Stimulated activated CD4-positive, alpha-beta T cell treated with anti-CD3 and anti-CD28 coated beads, Interleukin-1b, Interleukin-23, amount 100 ng/mL, for 24 hours (primary cell): ENCODE results near the gene ADAP1.

Experiments
- DNase-seq, 4 experiments: peaks; one replicate each; pipeline ENCODE4 v3.0.0-alpha.2; 2020; ENCODE audit warnings: low read depth in 4 of 4, low spot score in 1 of 4

Gene ADAP1

GRCh38 chr7:896346-897075, 58.0 kb downstream of the ADAP1 start:
- DNase-seq = no peak

DNA sequence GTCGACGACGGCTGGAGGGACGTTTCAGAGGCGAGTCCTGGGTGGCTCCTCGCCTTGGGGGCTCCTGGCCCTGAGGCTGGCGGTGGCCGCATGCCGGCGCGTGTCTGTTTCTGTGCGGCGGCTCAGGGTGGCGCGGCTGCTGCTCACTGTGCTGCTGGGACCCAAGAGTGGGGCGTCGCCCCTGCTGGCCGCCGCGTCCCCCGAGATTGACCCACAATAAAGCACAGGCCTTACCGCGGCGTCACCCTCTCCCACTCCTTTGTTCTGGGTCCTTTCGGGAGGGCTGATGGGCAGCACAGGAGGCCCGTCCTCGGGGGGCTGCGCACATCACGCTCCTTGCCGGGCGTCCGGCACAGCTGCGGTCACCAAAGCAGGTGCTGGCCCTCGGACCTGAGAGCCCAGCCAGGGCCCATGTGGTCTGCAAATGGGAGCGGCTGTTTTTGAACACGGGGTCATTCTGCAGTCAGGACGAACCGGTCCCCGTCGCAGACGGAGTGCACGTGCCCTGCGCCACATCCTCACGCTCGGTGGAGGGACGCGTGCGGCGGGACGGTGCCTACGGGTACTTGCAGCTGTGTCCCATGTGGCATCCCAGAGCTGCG, 58.9 kb downstream of the ADAP1 start:
- DNase-seq = no peak

DNA sequence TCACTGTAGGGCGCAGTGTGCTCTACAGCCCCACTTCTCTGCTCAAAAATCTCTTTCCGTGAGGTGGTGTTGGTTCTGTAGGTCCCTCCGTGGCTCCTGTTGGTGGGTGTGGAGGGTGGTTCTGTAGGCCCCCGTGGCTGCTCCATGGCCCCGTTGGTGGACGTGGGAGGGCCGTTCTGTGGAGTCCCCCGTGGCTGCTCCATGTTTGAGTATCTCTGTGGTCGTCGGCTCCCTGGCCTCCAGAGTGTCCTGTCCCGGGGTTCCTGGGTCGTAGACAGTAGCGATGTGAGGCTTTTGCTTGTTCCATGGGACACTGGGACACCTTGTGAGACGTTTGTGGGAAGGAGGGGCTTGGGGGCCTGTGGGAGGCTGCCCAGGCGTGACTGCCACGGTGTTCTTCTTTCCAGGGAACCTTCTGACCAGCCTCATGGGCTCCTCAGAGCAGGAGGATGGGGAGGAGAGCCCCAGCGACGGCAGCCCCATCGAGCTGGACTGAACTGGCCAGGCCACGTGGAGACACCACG, 59.5 kb downstream of the ADAP1 start:
- no peak for DNase-seq

DNA sequence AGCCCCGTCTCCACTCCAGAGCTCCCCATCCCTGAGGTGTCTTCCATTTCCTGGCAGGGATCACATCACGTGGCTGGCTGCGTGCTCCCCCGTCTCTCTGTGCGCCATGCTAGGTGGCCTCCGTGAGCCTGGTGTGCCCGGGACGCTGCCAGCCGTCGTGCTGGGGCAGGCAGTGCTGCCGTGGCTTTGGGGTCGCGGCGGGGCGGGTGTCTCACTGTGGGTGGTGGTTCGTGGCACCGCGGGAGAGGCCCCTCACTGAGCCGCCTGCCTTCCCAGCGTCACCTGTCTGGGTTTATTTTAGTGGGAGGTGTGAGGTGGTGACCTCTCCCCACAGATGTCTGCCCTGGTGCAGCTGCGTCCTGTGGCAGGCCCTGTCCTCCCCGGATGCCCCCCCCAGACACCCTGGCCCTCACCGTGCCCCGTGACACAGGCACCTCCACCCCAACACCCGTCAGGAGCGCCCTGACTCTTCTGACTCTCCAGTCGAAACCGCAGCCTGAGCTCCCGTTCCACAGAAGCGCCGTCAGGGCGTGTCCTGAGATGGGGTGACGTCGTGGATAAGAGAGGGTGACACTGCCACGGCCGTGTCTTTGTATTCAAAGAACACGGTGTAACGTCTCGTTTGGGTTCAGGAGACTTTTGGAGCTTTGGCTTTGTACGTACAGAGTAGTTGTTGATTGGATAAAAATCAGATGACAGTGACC, 60.2 kb downstream of the ADAP1 start:
- DNase-seq = no peak

DNA sequence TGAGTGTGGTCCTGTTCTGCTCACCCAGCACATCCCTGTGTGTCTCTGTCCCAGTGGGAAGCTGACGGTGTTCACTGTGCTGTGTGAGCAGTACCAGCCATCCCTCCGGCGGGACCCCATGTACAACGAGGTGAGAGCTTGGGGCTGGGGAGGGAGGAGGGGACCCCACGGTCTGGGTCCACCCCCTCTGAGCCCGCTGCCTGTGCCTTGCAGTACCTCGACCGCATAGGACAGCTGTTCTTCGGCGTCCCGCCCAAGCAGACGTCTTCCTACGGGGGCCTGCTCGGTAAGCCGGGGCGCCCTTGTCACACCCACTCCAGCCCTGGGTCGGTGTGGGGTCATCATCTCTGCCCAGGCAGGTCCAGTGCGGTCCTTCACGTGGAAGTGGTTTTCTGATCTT, 60.8 kb downstream of the ADAP1 start:
- DNase-seq = no peak

GRCh38 chr7:892648-893593, 61.6 kb downstream of the ADAP1 start:
- no peak for DNase-seq

GRCh38 chr7:891805-892204, 62.7 kb downstream of the ADAP1 start:
- no peak for DNase-seq

GRCh38 chr7:891291-891690, 63.2 kb downstream of the ADAP1 start:
- no peak for DNase-seq

DNA sequence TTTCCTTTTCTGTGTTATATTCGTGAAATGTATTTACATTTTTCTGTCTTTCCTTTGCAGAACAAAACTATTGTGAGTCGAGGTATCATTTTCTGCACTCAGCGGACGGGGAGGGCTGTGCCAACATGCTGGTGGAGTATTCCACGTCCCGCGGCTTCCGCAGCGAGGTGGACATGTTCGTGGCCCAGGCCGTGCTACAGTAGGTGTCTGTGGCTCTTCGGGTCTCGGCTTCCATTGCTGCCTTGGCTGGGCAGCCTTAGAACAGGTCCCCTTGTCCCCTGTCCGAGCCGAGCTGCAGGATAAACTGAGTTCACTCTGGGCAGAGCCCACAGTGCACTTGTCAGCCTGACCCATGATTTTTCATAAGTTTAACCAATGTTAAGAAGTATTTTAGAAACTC, 63.6 kb downstream of the ADAP1 start:
- no peak for DNase-seq

GRCh38 chr7:889391-889790, 65.1 kb downstream of the ADAP1 start:
- DNase-seq = no peak

- no peak for DNase-seq
Measured at GRCh38 chr7:889025-889390, 65.5 kb downstream of the ADAP1 start.

- no peak for DNase-seq
Measured at GRCh38 chr7:888081-889024, 66.1 kb downstream of the ADAP1 start.

DNA sequence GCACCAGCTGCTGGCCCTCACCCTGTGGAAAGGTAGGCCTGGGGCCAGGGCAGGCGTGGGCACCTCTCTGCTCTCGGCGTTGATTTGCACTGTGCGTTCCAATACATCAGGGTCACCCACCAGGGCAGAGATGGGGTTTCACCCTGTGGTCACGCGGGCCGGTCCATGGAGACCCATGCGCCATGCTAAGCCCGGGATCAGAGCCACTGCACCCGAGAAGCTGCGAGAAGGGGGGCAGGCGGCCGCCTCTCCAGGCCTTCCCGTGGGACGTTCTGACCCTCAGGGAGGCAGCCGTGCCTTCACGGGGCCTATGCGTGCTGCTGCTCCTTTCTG, 67.0 kb downstream of the ADAP1 start:
- DNase-seq = no peak

DNA sequence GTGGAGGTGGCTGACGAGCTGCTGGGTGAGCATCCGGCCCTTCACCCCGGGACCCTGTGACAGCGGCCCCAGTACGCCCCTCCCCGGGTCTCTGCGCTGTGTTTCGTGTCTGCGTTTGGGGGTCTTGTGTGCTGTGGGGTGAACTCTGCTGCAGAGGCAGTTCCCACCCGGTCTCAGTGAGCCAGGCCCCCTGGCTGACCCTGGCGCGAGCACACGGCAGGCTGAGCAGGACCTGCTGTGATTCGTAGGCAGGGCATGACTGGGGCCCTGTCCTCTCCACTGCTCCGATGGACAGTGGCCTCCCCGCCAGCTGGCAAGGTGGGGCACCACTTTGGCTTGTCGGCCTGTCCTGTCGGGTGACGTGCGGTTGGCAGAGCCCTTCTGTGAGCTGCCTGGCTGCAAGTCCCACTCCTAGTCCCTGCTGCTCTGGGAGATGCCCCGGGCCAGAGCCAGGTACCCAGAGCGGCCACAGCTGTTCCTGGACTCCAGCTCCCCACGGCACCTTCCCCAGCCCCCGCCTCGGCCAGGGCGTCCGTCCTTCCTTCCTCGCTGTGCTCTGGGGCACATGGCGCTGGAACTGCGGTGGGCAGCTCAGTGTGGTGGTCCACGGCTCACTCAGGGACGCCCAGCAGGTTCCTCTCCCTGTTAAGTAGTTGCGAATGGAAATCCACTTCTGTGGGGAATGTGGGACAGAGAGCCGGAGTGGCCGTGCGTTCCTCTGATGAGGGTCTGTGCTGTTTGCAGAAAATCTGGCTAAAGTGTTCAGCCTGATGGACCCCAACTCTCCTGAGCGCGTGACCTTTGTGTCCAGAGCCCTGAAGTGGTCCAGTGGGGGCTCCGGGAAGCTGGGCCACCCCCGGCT, 67.6 kb downstream of the ADAP1 start:
- no peak for DNase-seq

GRCh38 chr7:885893-886625, 68.4 kb downstream of the ADAP1 start:
- no peak for DNase-seq

DNA sequence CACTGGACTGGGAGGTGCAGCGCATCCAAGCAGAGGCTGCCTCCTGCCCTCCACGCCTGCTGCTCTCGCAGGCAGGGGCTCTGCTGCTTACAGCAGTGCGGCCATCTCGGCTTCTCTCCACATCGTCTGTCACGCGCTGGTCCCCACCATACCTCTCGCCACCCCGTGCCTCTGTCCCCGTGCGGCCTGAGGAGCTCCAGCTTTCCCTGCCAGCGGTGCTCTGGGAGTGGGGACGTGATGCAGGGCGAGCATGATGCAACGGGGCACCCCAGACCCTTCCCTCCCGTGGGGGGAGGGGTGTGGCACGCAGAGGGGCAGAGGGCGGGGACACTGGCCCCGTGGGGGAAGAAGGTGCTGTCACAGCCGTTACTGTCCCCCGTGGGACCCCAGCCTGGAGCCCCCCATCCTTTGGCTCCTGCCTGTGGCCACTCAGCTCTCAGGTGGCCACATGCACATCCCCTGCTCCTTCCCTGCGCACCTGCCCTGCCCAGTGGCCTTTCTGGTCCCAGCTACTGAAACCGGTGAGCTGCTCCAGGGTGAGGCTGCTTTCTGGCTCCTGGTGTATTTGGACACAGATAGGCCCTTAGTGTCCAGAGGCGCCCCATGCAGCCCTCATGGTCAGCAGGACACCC, 69.1 kb downstream of the ADAP1 start:
- no peak for DNase-seq

DNA sequence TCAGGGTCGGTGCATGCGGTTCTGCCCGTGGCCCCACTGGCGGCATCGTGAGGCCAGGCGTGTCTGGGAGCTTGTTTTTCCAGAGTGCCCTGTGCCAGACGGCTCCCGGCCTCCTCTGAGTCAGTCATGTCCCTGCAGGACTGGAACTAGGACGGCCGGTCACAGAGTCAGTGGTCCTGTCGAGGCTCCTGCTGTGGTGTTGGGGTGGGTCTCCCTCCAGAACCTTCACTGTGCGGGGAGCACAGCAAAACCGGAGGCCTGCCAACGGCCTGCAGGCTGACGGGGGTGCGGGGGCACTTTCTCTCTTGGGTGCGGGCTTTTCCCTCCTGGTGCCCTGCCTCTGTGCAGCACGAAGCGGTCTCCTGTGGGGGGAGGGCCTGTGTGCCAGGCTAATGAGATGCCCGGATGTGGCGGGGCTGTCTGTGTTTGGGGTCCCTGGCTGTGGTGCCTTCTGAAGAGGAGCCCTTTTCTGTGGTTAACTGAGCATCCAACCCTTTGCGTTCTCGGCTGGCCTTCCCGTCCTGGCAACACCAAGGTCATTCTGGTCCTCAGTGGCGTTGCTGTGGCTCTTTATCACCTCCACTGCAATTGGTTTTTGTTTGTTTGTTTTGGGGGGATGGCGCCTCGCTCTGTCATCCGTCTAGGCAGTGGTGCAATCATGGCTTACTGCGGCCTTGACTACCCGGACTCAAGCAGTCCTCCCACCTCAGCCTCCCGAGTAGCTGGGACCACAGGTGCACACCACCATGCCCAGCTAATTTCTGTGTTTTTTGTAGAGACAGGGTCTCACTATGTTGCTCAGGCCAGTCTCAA, 70.1 kb downstream of the ADAP1 start:
- DNase-seq = no peak
